Nucleus accumbens (tissue), 56 donors: ENCODE data around the gene AHDC1.

Experiments
- DNase-seq, 56 donors: peaks; one replicate each; lab custom pipeline; 2025; lab: John Stamatoyannopoulos, UW

AHDC1 gene

DNA sequence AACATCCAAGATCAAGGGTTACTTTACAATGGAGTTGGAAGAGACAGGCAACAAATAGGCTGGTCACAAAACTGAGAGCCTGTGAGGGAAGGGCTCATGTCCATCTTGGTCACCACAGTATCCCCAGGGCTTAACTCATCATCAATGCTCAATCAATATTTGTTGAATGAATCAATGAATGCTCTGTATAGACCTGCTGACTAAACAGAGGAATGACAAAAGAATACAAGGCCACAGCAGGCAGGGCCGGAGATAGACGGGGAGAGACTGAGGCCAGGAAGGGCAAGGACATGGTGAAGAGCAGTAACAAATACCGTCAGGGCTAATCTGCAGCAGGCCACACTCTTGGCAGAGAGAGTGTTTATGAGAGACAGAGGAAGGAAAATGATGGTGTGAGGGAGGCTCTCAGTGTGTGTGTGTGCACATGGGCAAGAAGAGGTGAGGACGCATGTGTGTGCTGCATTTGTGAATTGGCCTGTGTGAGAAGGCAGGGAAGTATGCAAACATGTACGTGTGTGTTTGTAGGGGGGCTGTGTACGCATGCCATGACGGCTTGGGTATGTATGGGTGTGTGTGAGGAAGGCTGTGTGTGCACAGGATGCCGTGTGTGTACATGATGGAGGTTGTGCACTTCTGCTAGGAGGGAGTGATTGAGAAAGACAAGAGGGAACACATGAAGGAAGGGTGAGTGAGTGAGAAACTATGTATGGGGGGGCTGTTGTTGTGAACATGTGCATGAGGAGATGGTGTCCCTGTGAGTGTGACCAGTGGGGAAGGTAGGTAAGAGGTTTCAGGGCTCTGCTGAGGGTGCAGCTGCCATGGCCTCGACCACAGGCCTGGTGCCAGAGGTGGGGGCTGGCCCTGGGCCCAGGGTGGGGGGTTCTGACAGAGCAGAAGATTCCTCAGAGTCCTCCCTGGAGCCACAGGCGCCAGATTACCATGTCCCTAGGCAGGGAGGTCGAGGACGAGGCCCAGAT lies 15.4 kb downstream of the AHDC1 start:
- no peak for DNase-seq

DNA sequence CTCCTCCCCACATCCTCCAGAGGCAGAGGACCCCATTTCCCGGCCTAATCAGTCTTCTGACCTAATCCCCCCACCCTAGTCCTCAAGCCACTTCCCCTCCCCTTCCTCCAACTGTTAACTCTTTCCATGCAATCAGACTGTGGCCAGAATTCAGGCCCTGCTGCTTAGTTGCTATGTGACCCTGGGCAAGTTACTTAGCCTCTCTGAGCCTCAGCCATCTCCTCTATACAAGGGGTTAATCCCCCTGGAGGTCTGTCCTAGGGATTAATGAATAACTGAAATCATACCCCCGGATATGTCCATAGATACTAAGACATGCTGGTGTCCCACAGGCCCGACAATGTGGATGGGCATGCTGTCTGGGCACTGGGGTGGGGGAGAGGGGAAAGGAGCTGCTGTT lies 18.3 kb downstream of the AHDC1 start:
- no peak for DNase-seq

DNA sequence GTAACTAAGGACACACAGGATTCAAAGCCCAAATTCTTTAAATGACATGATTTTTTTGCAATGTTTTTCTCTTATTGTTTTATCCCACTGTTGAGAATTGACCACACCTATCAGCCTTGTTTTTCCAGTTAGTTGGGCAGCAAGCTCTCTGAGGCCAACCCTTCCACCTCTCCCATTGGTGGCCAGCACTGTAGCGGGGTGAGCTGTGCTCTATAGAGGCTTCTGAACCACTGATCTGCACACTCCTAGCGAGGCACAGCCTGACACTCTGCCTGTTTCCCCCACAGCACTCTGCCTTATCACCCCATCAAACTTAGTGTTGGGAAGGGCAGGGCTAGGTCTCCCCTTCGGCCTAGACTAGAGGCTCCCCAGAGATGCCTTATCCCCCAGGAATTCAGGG lies 19.5 kb downstream of the AHDC1 start:
- DNase-seq, result no peak

DNA sequence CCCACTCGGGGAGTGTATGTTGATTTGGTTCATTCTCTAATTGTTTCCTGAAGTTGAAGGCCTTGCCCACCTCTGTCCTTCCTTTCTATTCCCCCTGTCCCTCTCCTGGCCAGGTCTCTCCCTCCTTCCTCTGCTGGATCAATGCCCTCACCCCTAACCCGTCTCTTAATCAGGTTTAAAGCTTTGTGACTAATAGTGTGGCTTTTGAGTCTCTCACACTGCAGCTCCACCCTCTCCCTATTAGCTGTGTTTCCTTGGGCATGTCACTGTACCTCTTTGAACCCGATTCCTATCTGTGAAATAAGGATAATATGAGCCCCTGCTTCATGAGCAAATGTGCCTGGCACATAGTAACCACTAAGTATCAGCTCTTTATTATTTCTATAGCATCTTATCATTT lies 20.5 kb downstream of the AHDC1 start:
- no peak for DNase-seq

DNA sequence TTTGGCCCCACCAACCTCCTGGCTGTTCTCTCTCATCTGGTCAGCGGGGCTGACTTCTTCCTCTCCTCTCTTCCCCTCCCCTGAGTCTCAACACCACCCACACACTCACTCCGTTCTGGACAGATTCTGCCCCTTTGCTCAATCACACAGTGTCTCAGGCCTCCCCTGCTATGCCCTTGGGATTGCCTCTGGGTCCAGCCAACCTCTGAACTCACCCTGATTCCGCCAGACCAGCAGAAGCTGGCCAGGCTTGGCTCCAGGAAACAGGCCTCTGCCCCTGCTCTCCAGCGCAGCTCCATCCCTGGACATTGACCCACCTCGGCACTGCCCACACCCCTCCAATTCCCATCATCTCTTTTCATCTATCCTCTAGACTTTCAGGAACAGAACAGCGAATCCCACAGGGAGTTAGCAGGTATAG lies 22.1 kb downstream of the AHDC1 start:
- DNase-seq, result no peak

DNA sequence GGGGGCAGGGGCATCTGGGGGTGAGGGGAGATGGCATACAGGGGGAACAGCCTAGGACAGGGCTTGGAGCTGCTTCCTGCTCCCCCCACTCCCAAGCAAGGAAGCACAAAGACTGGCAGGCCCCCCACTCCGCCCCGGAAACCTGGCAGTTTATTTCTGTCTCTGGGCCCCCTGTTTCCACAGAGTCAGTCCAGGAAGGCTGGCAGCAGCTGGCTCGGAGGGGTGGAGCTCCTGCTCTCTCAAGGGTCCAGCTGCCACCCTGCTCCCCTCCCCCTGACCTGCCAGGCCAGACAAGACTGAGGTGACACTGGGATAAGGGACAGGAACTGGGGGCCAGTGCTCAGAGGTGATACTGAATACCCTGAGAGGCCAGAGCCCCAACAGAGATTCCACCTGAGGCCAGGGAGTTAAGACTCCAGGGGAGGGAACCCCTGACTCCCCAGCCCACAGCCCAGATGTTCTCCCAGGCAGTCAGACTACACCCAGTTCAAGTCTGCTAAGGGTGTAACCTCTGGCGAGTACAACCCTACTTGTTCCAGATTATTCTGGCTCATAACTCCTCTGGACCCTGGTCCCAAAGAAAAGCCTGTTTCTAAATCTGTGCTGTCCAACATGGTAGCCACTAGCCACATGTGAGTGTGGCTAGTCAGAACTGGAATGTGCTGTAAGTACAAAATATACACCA lies 26.3 kb downstream of the AHDC1 start:
- DNase-seq, result peak in 1 of 56 donors; percentile 21

DNA sequence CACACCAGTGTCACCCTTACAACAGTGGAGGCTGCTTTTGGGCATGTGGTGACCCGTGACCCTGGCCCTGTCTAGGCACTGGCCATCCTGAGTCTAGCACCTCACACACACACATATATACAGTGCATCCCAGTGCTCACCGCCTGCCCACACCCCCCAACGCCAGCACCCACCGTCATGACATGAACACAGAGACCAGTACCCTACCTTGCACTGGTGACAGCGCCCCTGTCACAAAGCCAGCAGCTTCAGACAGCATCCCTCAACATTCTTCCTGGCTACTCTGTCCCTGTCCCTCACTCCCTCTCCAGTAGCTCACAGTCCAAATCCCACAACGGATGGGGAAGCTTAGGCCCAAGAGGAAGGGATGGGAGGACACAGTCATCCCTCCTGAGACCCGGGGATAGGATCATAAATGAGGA lies 27.1 kb downstream of the AHDC1 start:
- DNase-seq, result no peak

DNA sequence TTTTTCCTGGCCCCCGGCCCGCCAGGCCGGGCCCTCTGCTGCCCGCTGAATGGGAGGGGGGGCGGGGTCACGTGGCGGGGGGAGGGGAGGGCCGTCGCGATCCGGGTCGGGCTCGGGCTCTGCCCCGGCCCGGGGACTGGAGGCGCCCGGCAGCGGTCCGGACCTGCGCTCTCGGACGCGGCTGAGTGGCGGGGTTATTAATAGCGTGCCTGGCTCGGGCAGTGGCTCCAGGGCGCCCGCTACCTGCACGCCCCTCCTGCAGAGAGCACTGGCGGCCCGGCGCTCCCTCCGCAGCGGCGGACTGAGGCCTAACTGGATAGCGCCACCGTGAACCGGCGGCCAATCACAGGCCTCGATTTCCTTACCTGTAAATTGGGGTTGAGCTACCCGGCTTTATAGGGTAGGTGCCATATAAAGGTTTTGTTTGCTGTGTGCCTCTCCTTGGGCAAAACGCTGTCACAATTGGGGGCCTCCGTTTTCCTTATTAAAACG lies 28.1 kb downstream of the AHDC1 start:
- DNase-seq, result peak in 40 of 56 donors; percentile 21 to 77 (median 50)

DNA sequence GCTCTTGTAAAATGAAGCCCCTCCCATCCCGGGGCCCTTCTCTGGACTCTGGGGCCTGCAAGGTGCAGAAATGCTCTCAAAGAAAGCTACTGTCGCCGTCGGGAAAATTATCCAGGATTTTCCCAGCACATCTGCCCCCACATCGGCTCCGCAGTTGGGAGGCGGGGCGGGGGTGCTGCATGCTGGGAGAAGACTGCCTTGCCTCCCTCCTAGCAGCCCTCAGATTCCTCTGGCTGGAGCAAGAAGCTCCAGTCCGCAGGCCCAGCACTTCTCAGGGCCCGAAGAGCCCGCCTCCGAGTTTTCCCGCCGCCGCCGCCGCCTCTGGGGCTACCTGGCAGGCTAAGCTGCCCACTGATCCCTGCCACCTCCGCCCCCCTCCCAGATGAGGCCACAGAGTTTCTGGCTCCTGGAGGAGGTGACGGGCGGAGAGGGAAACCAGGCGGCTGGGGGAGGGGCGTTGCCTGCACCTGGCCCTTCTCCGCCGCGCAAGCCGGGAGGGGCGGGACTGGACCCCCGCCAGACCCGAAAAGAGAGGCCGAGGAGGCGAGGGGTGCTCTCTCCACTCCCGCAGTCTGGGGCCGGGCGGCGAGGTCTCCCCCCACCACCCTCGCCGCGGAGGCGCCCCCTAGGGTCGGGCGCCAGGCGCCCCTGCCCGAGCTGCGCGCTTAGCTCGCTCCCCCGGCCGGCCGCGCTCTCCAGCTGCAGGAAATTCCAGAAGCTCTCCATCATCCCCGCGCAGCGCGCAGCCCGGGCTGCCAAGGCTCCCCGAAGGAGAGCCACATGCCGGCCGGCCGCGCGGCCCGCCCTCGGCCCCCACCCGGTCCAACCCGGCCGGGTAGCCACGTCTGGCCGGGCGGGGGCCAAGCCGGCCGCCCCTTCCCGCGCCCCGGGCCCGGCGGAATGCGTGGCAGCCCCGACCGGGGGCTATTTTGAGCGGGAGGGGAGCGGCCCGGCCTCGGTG lies 28.8 kb downstream of the AHDC1 start:
- peak in 33 of 56 donors; percentile 20 to 77 (median 51) for DNase-seq

DNA sequence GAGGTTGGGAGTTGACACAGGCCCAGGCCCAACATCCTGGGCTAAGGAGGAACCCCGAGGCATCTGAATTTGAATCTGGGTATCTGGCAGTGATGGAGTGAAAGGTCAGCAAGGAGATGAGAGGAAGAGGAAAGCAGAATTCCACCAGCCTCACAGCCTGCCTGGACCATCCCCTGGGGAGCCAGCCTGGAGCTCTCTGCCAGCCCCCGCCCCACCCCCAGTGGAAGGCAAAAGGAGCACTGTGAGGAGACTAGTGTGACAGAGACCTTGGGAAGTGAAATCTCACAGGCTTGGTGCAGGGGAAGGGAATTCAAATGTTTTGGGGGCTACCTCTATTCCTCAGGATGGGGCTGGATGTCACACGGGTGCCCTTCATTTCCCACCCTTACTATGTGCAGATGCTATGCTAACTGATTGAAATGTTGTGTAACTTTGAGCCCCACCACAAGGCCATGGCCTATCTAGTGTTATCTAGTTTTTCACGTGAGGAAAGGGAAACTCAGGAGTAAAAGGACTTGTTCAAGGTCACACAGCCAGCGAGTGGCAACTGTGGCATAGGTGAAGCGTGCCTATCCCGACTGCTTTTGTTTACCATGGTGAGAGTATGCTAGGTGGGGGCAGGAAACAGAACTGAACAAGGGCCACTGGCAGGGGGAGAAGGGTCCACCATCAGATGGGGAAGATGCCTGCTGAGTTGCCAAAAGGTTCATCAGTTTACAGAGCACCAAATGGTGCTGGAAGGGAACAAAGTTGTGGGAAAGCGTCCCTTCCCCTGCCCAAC lies 29.8 kb downstream of the AHDC1 start:
- DNase-seq, result no peak

DNA sequence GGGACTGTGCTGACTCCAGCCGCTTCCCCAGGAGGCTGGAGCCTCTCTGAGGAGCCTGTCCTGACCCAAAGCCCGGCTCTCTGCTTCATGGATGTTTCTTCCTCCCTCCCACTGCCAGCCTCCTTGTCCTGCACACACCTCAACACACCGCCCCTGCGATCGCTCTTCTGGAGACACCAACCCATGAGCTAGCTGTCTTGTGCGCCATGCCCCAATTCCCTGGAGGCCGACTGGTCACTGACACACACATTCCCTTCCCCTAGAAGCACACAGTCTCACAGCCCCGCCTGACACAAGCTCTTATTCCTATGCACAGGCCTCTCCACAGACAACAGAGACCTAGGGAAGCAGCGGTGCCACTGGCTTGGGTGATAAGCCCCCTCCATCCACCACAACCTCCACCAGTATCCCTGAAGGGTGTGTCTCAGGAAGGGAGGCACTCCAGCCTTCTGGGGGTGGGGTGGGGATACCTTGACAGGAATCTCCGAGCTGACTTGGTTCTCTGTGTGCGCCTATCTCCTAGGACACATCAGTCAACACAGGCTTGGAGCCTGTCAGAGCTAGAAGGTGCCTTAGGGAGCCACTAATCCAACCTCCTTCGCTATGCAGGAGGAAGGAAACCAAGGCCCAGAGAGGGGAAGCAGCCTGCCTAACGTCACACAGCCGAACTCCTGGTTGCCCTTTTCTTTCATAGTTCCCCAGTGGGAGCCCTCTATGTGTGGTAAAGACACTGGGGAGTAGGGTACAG lies 31.1 kb downstream of the AHDC1 start:
- DNase-seq, result no peak

DNA sequence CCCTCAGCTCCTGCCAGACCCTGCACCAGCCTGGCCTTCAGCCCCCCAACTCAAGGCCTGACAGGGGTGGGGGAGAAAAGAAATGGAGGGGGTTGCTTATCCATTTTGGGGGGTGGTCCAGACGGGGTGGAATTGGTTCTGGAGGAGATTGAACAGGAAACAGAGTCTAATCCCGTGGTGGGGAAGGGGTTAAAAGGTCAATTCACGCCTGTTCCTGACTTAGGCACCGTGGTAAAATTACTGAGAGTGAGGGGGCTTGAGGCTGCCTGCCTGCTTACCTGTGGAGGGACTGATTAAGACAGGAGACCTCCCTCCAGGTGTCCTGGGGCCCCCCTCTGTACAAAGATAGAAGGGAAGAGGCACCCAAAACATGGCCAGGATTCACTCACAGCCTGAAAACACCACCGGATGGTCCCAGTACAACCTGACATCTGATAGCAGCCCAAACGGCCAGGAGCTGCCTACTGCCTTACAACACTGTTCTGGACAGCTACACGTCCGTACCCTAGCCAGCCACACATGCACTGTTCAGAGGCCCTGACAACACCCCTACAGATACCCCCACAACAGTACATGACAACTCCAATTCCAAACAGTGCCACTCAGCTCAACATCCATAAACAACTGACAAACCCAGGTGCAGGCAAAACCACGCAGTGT lies 31.8 kb downstream of the AHDC1 start:
- no peak for DNase-seq

DNA sequence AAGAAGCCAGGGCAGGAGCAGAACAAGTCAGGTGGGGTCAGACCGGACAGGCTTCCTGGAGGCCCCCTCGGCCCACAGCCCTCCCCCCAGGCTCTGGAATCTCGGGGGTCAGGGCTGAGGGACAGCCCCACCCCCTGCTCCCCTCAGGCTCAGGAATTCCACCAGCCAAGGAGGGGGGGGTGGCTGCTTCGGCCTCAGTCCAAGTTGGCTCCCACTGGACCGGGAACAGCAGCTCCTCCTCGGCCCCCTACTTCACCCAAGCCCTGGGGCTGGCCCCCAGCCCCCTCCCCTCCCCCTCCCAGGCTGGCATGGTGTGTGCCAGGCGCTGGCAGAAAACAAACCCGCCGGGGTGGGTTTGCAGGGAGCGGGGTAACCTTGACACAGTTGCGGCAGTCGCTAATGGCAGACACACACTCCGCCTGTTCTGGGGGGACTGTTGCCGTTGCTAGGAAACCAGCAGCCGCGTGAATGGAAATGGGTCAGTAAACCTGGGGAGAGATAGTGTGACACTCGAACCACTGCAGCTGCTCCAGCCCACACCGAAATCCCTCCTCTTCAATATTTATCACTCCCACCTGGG lies 32.4 kb downstream of the AHDC1 start:
- DNase-seq, result peak in 30 of 56 donors; percentile 14 to 68 (median 40)

DNA sequence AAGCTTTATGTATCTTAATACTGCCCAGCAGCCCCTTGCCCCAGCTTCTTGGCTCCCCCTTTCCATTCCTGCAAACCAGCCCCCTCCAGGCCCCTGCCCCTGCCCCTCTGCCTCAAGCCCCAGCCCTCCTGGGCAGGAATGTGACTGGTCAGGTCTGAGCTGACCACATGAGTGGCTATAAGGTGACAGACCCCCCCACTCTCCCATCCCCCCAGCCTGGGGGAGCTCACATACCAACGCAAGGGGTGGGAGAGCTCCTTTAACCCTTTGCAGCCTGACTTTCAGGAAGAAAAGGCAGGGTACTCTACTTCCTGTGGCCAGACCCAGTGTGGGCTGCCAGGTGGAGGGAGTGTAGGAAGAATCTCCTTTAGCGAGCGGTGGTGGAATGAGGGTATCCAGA lies 33.2 kb downstream of the AHDC1 start:
- no peak for DNase-seq

DNA sequence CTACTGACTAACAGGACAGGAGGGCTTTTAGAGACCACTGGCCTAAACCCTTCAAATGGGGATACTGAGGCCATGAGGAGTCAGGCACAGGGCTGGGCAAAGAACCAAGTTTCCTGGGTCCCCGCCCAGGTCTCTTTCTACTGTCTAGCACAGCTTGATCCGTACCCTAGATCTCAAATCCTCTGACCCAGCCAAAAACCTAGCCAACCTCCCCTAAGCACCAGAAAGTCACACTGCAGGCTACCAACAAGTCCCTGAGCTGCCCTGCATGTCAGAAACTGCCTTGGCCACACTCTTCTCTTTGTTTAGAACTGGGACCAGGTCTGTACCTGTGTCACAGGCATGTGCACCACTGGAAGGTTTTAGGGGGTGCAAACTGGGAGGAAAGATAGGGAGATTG lies 33.6 kb downstream of the AHDC1 start:
- no peak for DNase-seq

DNA sequence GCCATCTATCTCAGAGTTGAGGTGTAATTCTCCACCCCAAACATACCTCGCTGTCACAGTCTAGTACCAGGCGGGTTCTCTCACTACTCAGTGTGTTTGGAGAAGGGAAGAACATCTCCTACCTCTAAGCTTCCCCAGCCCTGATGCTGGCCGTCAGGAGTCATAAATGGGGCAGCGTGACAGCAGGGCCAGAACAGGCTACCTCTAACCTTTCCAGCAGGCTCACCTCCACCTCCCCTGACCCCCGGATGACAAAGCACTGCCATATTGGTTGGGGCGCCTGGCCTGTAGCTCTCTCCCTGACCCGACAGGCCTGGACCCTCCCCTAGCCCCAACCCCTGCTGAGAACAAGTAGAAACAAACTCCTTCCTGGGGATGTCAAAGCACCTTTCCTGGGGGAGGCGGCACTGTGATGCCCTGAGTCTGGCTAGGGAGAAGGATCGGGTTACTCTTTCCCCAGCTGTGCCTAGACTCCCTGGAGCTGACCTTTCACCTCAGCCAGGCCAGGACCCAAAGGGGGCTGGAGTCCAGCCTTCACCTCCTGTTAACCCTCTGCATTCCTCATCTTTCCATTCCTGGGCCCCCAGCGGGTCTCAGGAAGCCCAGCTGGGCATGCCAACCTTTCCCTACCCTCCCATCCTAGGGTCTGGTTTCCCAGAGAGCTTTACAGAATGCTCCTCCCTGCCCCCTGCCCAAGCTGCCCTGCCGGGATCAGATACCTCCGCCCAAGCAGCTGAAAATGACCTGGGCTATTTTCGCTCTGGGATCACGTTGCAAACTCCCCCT lies 34.2 kb downstream of the AHDC1 start:
- no peak for DNase-seq

DNA sequence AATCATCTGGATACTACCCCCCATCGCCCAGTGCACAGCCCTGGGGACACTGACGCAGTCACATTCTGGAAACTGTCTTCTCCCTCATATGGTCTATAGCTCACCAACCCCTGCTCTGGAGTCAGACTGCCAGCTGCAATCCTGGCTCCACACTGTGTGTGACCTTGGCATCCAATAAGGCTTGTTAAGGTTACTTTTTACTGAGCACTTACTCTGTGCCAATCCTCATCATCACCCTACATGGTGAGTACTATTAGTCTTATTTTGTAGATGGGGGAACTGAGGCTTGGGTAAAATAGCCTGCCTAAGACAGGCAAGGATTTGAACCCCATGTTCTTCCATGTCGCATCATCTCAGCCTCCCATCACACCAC lies 34.9 kb downstream of the AHDC1 start:
- no peak for DNase-seq
